Measurements from ENCODE around the gene HINFP.
"Not testable (repeated sequence)": the region's sequence is repeated elsewhere in the genome, so short reads cannot be mapped to it uniquely, and the experiment has no call there.

The HINFP gene

GRCh38 chr11:119100246-119100970, 21.0 kb upstream of the HINFP start:
- DNase-seq (ENCODE audit: low spot score), result no peak

GRCh38 chr11:119100994-119101758, 20.2 kb upstream of the HINFP start:
- no peak for DNase-seq (ENCODE audit: low spot score)

GRCh38 chr11:119101759-119102423, 19.5 kb upstream of the HINFP start, which contains the start of gene DPAGT1:
Gene DPAGT1 (minus strand): TSS chr11:119101853. CDS start chr11:119101655, 198 bp downstream.
- DNase-seq (ENCODE audit: low spot score), result peak; percentile 84

GRCh38 chr11:119103161-119103664, 18.2 kb upstream of the HINFP start:
- DNase-seq (ENCODE audit: low spot score), result not testable (repeated sequence)

- no peak for DNase-seq (ENCODE audit: low spot score)
These were observed 17.6 kb upstream of the HINFP start for GRCh38 chr11:119103793-119104192.

- peak; percentile 86 for DNase-seq (ENCODE audit: low spot score)
These were observed 14.5 kb upstream of the HINFP start, which contains the start of gene C2CD2L for GRCh38 chr11:119106564-119107537. Gene C2CD2L (plus strand): TSS chr11:119107344. CDS start chr11:119107742, 398 bp downstream.

- DNase-seq (ENCODE audit: low spot score), result no peak
These were observed 13.7 kb upstream of the HINFP start for GRCh38 chr11:119107538-119108145.

GRCh38 chr11:119108146-119108856, 13.1 kb upstream of the HINFP start:
- no peak for DNase-seq (ENCODE audit: low spot score)

- no peak for DNase-seq (ENCODE audit: low spot score)
These were observed 12.5 kb upstream of the HINFP start for GRCh38 chr11:119108857-119109221.

- no peak for DNase-seq (ENCODE audit: low spot score)
These were observed 11.5 kb upstream of the HINFP start for GRCh38 chr11:119109843-119110242.

GRCh38 chr11:119110439-119110838, 10.9 kb upstream of the HINFP start:
- no peak for DNase-seq (ENCODE audit: low spot score)

GRCh38 chr11:119111361-119111925, 9.9 kb upstream of the HINFP start:
- no peak for DNase-seq (ENCODE audit: low spot score)

- DNase-seq (ENCODE audit: low spot score), result no peak
These were observed 8.9 kb upstream of the HINFP start for GRCh38 chr11:119112314-119113020.

GRCh38 chr11:119113716-119114115, 7.7 kb upstream of the HINFP start:
- DNase-seq (ENCODE audit: low spot score), result no peak

- DNase-seq (ENCODE audit: low spot score), result no peak
These were observed 7.0 kb upstream of the HINFP start for GRCh38 chr11:119114351-119114750.

- no peak for DNase-seq (ENCODE audit: low spot score)
These were observed 5.7 kb upstream of the HINFP start for GRCh38 chr11:119115484-119116234.

- no peak for DNase-seq (ENCODE audit: low spot score)
These were observed 5.2 kb upstream of the HINFP start for GRCh38 chr11:119116235-119116594.

- DNase-seq (ENCODE audit: low spot score), result no peak
These were observed 4.8 kb upstream of the HINFP start for GRCh38 chr11:119116601-119117000.

Data from COLO829 (cell line).